GM18508 (cell line): ENCODE data around the gene FOXL1.

Experiments used
- ATAC-seq: cut with Tn5 transposase; IDR thresholded peaks from one replicate; pipeline ENCODE4 v1.9.1; 2021; ENCODE audit warnings: moderate number of reproducible peaks; ENCODE audit not compliant: insufficient read depth, unreplicated experiment

Gene FOXL1

DNA sequence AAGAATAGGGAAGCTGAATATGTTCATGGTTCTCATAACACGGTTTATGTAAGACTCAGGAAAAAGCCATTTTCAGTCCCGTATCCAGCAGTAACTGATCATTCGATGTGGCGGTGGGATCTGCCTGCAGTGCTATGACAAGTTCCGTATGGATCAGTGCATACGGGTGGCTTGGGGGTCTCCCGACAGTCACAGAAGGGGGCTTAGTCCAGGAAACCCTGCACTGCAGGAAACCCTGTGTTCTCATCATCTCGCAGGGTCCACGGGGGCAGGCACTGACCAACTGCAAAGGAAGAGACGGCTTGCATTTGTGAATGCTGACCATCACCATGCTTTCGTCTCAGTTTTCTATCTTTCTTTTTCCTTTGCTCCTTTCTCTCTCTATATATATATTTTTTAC lies 31.1 kb upstream of the FOXL1 start:
- no peak for ATAC-seq

GRCh38 chr16:86549076-86549892 lies 29.1 kb upstream of the FOXL1 start:
- ATAC-seq, result no peak

GRCh38 chr16:86549893-86550190 lies 28.5 kb upstream of the FOXL1 start:
- no peak for ATAC-seq

- ATAC-seq, result no peak
Observed at GRCh38 chr16:86550281-86550680, 28.1 kb upstream of the FOXL1 start.

- ATAC-seq, result no peak
Observed at GRCh38 chr16:86553356-86553755, 25.0 kb upstream of the FOXL1 start.

GRCh38 chr16:86554599-86554916 lies 23.8 kb upstream of the FOXL1 start:
- no peak for ATAC-seq

DNA sequence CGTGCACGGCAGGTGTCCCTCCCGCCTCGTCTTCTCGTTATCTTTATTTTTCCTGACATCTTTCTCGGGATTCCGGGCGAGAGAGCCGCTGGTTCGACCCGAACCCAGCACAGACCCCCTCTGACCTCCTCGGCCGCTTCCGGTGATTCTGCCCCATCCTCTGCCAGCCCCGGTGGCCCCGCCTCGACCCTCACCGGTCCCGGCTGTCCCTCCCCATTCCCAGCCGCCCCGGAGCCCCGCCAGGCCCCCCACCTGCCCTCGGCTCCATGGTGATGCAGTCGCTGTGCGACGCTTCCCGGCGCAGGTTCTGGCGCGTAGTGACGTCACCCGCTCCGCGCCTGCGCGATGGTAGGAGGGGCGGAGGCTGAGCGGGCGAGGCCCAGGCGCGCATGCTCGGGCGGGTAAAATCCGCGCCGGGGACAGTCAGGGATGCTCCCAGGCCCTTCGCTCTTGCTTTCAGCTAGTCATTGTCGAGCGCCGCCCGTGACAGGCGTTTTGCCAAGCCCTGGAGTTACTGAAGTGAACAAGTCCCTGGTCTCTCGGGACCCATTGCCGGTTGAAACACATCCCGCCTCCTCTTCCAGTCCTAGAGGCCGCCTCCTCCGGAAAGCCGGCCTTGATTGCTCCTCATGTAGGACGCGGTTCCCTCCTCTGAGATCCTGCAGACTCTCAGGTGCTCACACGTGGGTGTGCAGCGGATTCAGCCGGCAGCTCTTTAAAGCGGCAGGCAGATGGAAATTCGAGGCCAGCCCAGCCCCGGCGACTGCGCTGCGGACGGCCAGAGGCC lies 23.2 kb upstream of the FOXL1 start, which contains the start of gene MTHFSD:
MTHFSD (minus strand) TSS at position 319 of the 787 bp plus-strand sequence; CDS start at position 268, 51 bp downstream.
- ATAC-seq, result no peak

GRCh38 chr16:86555704-86556075 lies 22.7 kb upstream of the FOXL1 start:
- no peak for ATAC-seq

DNA sequence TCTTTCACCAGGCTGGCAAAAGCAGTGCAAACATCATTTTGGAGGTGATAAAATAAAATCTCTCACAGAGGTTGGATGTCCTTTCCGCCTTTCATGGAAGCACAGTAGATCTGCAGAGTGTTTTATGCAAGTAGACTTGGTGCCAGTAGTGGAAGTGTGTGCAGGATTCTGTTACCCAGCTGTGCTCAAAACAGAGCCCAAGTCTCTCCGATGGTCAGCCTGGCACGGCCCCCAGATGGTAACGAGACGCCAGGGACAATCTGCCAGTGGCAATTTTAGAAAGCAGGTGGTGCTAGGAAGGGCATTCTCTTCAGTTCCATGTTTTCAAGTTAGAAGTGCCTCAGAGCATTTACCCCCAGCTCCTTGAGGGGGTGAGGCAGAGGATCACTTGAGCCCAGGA lies 21.8 kb upstream of the FOXL1 start:
- ATAC-seq, result no peak

DNA sequence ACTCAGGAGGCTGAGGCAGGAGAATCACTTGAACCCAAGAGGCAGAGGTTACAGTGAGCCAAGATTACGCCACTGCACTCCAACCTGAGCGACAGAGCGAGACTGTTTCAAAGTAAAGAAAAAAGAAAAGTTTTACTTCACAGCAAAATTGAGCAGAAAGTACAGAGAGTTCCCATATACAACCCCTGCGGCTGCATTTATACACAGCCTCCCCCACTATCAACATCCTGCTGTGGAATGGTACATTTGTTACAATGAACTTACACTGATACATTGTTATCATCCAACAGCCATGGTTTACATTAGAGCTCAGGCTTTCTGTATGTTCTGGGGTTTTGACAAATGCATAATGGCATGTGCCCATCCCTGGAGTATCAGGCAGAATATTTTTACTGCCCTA lies 20.8 kb upstream of the FOXL1 start:
- ATAC-seq, result no peak

DNA sequence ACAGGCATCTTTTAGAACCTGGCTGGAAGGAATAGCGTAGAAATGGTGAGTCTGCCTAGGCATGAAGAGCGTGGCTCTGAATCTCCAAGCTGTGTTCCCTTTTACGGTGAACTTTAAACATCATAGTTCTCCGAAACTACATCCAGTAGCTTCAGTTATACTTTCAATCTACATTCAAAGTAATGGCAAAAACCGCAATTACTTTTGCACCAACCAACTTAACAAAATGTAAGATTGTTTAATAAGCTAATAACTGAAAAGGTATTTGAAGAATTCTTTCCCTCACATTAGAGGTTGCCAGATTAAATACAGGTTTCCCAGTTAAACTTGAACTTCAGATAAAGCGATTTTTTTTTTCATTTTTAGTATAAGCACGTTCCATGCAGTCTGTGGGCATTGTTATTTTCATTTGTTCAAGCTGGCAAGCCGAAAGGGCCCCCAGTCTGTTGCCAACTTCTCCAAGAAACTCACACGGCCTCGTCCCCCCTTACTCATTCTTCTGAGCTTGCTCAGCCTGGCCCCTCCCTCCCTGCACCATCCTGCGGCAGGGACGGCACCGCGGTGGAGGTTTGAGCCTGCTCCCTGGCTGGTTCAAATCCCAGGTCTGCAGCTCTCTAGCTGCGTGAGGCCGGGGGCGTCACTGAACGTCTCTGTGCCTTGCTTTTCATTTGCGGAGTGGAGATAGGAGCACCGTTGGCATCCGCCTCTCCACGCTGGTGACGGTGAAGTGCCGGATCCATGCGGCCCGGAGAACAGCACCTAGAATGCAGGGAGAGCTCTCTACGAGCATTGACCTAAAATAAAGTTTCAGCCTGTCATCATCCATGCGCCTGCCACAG lies 19.8 kb upstream of the FOXL1 start:
- no peak for ATAC-seq

DNA sequence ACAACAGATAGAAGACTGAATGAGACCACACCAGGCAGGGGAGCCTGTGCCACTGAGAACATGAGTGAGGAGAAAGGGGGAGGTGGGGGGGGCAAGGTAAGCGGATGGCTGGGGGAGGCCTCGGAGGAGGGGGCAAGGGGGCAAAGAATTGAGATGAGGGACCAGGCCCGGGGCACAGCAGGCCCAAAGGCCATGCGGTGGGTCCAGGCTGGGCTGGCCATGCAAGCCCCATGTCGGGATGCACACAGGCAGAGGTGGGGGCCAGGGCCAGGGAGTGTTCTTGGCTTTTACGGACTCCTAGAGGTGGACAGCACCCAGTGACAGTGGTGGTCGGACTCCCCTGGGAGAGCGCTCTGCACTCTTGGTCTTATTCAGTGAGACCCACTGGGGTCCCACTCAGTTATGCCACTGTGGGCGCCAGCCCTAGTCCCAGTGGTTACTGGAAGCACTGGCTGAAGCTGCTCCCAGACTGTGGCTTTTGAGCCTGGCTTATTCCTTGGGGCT lies 18.5 kb upstream of the FOXL1 start:
- ATAC-seq, result no peak

DNA sequence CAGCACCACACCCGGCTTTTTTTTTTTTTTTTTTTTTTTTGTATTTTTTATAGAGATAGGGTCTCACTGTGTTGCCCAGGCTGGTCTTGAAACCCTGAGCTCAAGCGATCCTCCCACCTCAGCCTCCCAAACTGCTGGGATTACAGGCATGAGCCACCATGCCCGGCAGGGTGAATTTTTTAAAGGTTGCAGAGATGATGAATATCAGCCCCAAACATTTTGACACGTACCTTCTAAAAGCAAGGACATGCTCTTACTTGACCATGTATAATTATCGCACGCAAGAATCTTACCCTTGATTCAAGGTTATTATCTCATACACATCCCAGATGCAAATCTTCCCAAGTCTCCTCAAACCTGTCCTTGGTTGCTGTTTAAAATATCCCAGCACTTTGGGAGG lies 16.0 kb upstream of the FOXL1 start:
- ATAC-seq, result no peak

GRCh38 chr16:86563469-86564345 lies 14.6 kb upstream of the FOXL1 start:
- no peak for ATAC-seq

DNA sequence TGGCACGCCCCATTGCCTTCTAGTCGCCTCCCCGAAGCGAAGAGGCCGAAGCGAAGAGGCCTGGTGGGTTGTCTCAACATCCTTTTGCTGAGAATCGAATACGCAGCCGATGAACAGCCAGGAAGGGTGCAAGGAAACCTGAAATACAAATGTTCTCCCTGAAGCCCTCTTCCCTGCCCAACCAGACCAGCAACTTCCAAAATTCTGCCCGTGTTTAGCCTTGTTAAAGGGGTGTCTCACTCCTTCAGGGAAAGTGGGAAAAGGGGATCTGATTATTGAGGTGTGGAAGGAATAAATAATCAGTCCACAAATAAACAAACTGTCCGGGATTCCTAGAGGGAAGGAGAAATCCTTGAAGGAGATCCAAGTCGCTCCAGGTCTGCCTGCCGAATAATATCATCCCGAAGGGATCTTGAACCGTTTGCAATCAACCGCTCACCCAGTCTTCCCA lies 13.1 kb upstream of the FOXL1 start:
- ATAC-seq, result no peak

DNA sequence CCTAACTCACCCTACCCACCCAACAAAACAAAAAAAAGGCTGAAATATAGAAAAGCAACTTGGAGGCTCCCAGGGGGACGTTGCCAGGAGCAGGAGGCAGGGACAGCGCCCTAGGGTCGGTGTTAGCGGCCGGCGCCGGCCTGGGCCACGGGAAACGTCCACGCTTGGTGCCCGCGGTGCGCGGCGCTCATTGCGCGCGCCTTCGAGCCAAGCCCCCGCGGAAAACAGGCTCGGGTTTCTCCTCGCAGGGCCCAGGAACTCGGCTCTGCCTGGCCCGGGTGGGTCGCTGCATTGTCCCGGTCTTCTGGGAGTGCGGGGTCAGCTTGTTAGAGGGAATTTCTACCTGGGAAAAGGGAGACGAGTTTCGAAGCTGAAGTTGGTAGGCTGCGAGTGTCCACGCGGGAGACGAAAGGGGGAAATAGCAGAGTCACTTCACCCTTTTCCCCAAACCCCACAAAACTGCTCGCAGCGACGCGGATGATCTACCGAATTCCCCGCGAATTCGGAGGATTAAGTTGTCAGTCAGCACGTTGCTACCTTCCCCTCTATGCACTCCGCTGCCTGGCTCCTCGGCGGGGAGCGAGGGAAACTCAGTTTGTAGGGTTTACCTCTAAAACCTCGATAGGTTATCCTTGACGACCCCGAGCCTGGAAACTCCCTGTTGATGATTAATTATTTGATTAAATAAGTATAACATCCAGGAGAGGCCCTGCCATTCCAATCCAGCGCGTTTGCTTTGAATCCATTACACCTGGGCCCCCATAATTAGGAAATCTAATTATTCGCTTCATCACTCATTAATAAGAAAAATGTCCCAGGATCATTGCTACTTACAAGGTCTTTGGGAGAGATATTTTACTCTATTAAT lies 12.5 kb upstream of the FOXL1 start:
- no peak for ATAC-seq

GRCh38 chr16:86566601-86566965 lies 11.8 kb upstream of the FOXL1 start, which contains the start of gene FOXC2:
Gene FOXC2 (plus strand): TSS chr16:86566829. CDS start chr16:86567336, 507 bp downstream.
- ATAC-seq, result no peak

- no peak for ATAC-seq
Observed at GRCh38 chr16:86566966-86567700, 11.2 kb upstream of the FOXL1 start.
